Neural cell (in vitro differentiated cells): ENCODE results near the gene BGN. TPM values are rescaled to one million over a fixed set of nuclear protein-coding genes. Genes with fewer than 3 reads are reported as not detected.

Experiments
- H2AFZ ChIP-seq: fragments of 200-600, 300-800 bp; sonication (generic), shearing (Covaris generic); 2 replicates; pipeline ENCODE4 v1.6.0; 2014; ENCODE audit warnings: low read depth, mild to moderate bottlenecking, antibody characterized with exemption, low read length, moderate library complexity
- H3F3A ChIP-seq: fragments of 200-600 bp; shearing (Covaris generic); 2 replicates; pipeline ENCODE4 v1.6.1; 2016; ENCODE audit warnings: mild to moderate bottlenecking, moderate library complexity, mixed read lengths, antibody characterized with exemption, low read length; ENCODE audit not compliant: insufficient read depth, poor library complexity, severe bottlenecking
- H3K27ac ChIP-seq: fragments of 200-600, 300-800 bp; sonication (generic), shearing (Covaris generic); 2 replicates; pipeline ENCODE4 v1.5.1; 2014; ENCODE audit warnings: mild to moderate bottlenecking, low read length, moderate library complexity
- H3K27me3 ChIP-seq: fragments of 300-800, 200-600 bp; sonication (generic), shearing (Covaris generic); 2 replicates; pipeline ENCODE4 v1.6.0; 2014; ENCODE audit warnings: mild to moderate bottlenecking, low read depth, low read length, moderate library complexity; ENCODE audit not compliant: insufficient read depth
- H3K36me3 ChIP-seq: fragments of 300-800, 200-600 bp; sonication (generic), shearing (Covaris generic); 2 replicates; pipeline ENCODE4 v1.5.1; 2014; ENCODE audit warnings: mild to moderate bottlenecking, antibody characterized with exemption, low read length, moderate library complexity; ENCODE audit not compliant: insufficient read depth
- H3K4me2 ChIP-seq: fragments of 300-800, 200-600 bp; sonication (generic), shearing (Covaris generic); 2 replicates; pipeline ENCODE4 v1.6.0; 2014; ENCODE audit warnings: mild to moderate bottlenecking, low read length
- H3K4me3 ChIP-seq: fragments of 300-800, 200-600 bp; sonication (generic), shearing (Covaris generic); 2 replicates; pipeline ENCODE4 v1.5.1; 2014; ENCODE audit warnings: mild to moderate bottlenecking, low read length, moderate library complexity
- H3K79me2 ChIP-seq: fragments of 200-600 bp; shearing (Covaris generic); replicated peaks from 2 replicates; pipeline ENCODE4 v1.6.0; 2014; ENCODE audit warnings: mild to moderate bottlenecking, low read length, moderate library complexity; ENCODE audit not compliant: insufficient read depth
- H3K9ac ChIP-seq: fragments of 300-800, 200-600 bp; sonication (generic), shearing (Covaris generic); 2 replicates; pipeline ENCODE4 v1.6.1; 2016; ENCODE audit warnings: mild to moderate bottlenecking, low read length, mixed read lengths
- H3K9me2 ChIP-seq: fragments of 200-600 bp; shearing (Covaris generic); 2 replicates; pipeline ENCODE4 v1.6.1; 2016; ENCODE audit warnings: mild to moderate bottlenecking, low read length, mixed read lengths; ENCODE audit not compliant: insufficient read depth
- H3K9me3 ChIP-seq: fragments of 200-600, 300-800 bp; sonication (generic), shearing (Covaris generic); 2 replicates; pipeline ENCODE4 v1.6.1; 2016; ENCODE audit warnings: mild to moderate bottlenecking, mixed run types, low read length, moderate library complexity, mixed read lengths
- H4K20me1 ChIP-seq: fragments of 200-600 bp; shearing (Covaris generic); 2 replicates; pipeline ENCODE4 v1.6.1; 2016; ENCODE audit warnings: mild to moderate bottlenecking, mixed run types; ENCODE audit not compliant: insufficient read depth
- EP300 ChIP-seq: fragments of 450-650 bp; conservative IDR thresholded peaks from 2 replicates; pipeline ENCODE4 v1.6.1; 2014; ENCODE audit warnings: antibody characterized with exemption, mild to moderate bottlenecking, moderate library complexity; ENCODE audit not compliant: poor library complexity, severe bottlenecking
- EZH2 ChIP-seq: fragments of 200-600, 300-800 bp; shearing (Covaris generic), sonication (generic); IDR thresholded peaks from 2 replicates; pipeline ENCODE4 v1.6.1; 2014; ENCODE audit warnings: antibody characterized with exemption, low read length, borderline replicate concordance, mild to moderate bottlenecking; ENCODE audit not compliant: insufficient read depth, poor library complexity, severe bottlenecking
- MXI1 ChIP-seq: fragments of 450-650 bp; conservative IDR thresholded peaks from 2 replicates; pipeline ENCODE4 v1.6.1; 2014; ENCODE audit warnings: antibody characterized with exemption, mild to moderate bottlenecking; ENCODE audit not compliant: poor library complexity, severe bottlenecking
- POLR2AphosphoS5 ChIP-seq: IDR thresholded peaks from 2 replicates; pipeline ENCODE4 v1.6.1; 2012
- RAD21 ChIP-seq: fragments of 450-650 bp; conservative IDR thresholded peaks from 2 replicates; pipeline ENCODE4 v1.6.1; 2014; ENCODE audit warnings: antibody characterized with exemption, mild to moderate bottlenecking, moderate library complexity
- SMC3 ChIP-seq: fragments of 450-650 bp; conservative IDR thresholded peaks from 2 replicates; pipeline ENCODE4 v1.6.1; 2014; ENCODE audit warnings: antibody characterized with exemption, mild to moderate bottlenecking, moderate library complexity; ENCODE audit not compliant: poor library complexity
- TAF1 ChIP-seq: IDR thresholded peaks from 2 replicates; pipeline ENCODE4 v1.6.1; 2012; ENCODE audit warnings: low read depth
- polyA plus RNA-seq: library from polyadenylated mRNA; depleted of rRNA; stranded (reverse); fragments of >200 nt; gene quantifications from 2 replicates; pipeline ENCODE4 v1.2.3, GENCODE V29; 2014
- TF ChIP-seq, protein P1 (sequence below): IDR thresholded peaks from 2 replicates; pipeline ENCODE4 v1.6.1; 2012; ENCODE audit warnings: borderline replicate concordance
- TF ChIP-seq, protein P2 (sequence below): fragments of 450-650 bp; IDR thresholded peaks from 2 replicates; pipeline ENCODE4 v1.5.1; 2014; ENCODE audit warnings: antibody characterized with exemption, mild to moderate bottlenecking, moderate library complexity; ENCODE audit not compliant: poor library complexity, severe bottlenecking

Gene BGN
- polyA plus RNA-seq, 1 donor from 2014 or later: not detected

DNA sequence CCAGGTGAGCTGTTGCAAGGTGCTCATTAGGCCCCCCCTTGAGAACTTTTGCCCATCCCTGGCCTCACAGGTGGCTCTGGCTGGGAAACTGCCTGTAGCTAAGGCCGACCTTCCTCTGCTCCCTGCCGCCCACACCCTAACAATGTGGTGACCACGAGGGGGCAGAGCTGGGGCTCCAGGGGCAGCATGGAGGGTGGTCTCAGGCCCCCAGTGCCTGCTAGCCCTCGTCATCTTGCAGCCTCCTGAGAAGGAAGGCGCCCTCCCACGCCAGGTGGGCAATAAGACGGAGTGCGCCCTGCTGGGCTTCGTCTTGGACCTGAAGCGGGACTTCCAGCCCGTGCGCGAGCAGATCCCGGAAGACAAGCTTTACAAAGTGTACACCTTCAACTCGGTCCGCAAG is 55.0 kb downstream of the BGN start:
- Histone ChIP-seq H3K9ac (no peak overlapping the region), H4K20me1 (no peaks in the 10 kb centered on the region), H3K27ac (no peak overlapping the region), H3K27me3 (no peaks in the 10 kb centered on the region), H3K79me2 (no peaks in the 10 kb centered on the region), H3K4me2 (no peak overlapping the region), H3K4me3 (no peak overlapping the region), H3F3A (no peaks in the 10 kb centered on the region), H3K9me2 (no peaks in the 10 kb centered on the region), H3K36me3 (no peaks in the 10 kb centered on the region), H2AFZ (no peak overlapping the region), H3K9me3 (no peaks in the 10 kb centered on the region)
- no peak for TF ChIP-seq TAF1
- TF ChIP-seq, protein P1, sequence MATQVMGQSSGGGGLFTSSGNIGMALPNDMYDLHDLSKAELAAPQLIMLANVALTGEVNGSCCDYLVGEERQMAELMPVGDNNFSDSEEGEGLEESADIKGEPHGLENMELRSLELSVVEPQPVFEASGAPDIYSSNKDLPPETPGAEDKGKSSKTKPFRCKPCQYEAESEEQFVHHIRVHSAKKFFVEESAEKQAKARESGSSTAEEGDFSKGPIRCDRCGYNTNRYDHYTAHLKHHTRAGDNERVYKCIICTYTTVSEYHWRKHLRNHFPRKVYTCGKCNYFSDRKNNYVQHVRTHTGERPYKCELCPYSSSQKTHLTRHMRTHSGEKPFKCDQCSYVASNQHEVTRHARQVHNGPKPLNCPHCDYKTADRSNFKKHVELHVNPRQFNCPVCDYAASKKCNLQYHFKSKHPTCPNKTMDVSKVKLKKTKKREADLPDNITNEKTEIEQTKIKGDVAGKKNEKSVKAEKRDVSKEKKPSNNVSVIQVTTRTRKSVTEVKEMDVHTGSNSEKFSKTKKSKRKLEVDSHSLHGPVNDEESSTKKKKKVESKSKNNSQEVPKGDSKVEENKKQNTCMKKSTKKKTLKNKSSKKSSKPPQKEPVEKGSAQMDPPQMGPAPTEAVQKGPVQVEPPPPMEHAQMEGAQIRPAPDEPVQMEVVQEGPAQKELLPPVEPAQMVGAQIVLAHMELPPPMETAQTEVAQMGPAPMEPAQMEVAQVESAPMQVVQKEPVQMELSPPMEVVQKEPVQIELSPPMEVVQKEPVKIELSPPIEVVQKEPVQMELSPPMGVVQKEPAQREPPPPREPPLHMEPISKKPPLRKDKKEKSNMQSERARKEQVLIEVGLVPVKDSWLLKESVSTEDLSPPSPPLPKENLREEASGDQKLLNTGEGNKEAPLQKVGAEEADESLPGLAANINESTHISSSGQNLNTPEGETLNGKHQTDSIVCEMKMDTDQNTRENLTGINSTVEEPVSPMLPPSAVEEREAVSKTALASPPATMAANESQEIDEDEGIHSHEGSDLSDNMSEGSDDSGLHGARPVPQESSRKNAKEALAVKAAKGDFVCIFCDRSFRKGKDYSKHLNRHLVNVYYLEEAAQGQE: no peak
- TF ChIP-seq, protein P2, sequence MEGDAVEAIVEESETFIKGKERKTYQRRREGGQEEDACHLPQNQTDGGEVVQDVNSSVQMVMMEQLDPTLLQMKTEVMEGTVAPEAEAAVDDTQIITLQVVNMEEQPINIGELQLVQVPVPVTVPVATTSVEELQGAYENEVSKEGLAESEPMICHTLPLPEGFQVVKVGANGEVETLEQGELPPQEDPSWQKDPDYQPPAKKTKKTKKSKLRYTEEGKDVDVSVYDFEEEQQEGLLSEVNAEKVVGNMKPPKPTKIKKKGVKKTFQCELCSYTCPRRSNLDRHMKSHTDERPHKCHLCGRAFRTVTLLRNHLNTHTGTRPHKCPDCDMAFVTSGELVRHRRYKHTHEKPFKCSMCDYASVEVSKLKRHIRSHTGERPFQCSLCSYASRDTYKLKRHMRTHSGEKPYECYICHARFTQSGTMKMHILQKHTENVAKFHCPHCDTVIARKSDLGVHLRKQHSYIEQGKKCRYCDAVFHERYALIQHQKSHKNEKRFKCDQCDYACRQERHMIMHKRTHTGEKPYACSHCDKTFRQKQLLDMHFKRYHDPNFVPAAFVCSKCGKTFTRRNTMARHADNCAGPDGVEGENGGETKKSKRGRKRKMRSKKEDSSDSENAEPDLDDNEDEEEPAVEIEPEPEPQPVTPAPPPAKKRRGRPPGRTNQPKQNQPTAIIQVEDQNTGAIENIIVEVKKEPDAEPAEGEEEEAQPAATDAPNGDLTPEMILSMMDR: no peak
- TF ChIP-seq RAD21: no peak
- no peak for TF ChIP-seq MXI1
- no peak for TF ChIP-seq SMC3

DNA sequence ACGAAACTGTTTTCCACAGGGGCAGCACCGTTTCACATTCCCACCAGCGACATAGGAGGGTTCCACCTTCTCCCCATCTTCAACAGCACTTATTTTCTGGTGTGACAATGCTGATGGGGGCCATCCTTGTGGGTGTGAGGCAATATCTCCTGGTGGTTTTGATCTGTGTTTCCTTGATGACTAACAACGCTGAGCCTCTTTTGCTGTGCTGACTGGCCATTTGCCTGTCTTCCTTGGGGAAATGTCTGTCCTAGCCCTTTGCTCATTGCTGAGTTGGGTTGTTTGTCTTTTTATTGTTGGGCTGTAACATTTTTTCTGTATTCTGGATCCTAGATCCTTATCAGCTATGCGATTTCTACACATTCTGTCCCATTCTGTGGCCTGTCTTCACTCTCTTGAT is 56.4 kb downstream of the BGN start:
- H3K36me3 ChIP-seq: no peaks in the 10 kb centered on the region
- H3K4me2 ChIP-seq: no peak overlapping the region
- TF ChIP-seq SMC3 (no peak), POLR2AphosphoS5 (no peak), MXI1 (no peak), RAD21 (no peak), EP300 (no peak), EZH2 (no peak), TAF1 (no peak)
- TF ChIP-seq, protein P1: no peak
- TF ChIP-seq, protein P2: no peak
- H4K20me1 ChIP-seq: no peaks in the 10 kb centered on the region
- no peak overlapping the region for H3K9ac ChIP-seq
- H3K79me2 ChIP-seq: no peaks in the 10 kb centered on the region
- no peaks in the 10 kb centered on the region for H3K27me3 ChIP-seq
- no peak overlapping the region for H3K27ac ChIP-seq
- H3K4me3 ChIP-seq: no peak overlapping the region
- H3F3A ChIP-seq: no peaks in the 10 kb centered on the region
- H3K9me3 ChIP-seq: no peaks in the 10 kb centered on the region
- H3K9me2 ChIP-seq: no peaks in the 10 kb centered on the region
- H2AFZ ChIP-seq: no peak overlapping the region
